IMR-90 (cell line): ENCODE measurements around the gene CRCP. TPM values are rescaled to one million over a fixed set of nuclear protein-coding genes. Genes with fewer than 3 reads are reported as not detected.

Source experiments
- ATAC-seq: fragments of 200-7000 bp; cut with Tn5 transposase; 2 replicates; pipeline ENCODE4 v1.9.1; 2020; ENCODE audit warnings: low read depth, mild to moderate bottlenecking, moderate library complexity
- BruUV-seq: library from RNA; stranded (reverse); fragments of 400-500 nt; replicated peaks from 2 replicates; lab custom pipeline; 2021; lab: Mats Ljungman, UMichigan
- CTCF ChIA-PET: fragments of 300-600 bp; formaldehyde crosslinking; extraction: SDS; loops from one replicate; lab custom pipeline; 2021; ENCODE audit warnings: antibody characterized with exemption; lab: Yijun Ruan, JAX
- POLR2A ChIA-PET: fragments of 300-600 bp; sonication (Branson Sonifier 250); formaldehyde crosslinking; loops from one replicate; lab custom pipeline; 2022; ENCODE audit warnings: antibody characterized with exemption; ENCODE audit not compliant: unreplicated experiment; lab: Charles Lee
- DNase-seq: peaks from one replicate; pipeline ENCODE4 v3.0.0; 2013
- H2AFZ ChIP-seq: replicated peaks from 2 replicates; pipeline ENCODE3; 2013; ENCODE audit warnings: low read length, mild to moderate bottlenecking; ENCODE audit not compliant: poor library complexity
- H2AK5ac ChIP-seq: 2 replicates; pipeline ENCODE4 v1.6.1; 2013; ENCODE audit warnings: low read depth, low read length, inconsistent platforms
- H2AK9ac ChIP-seq: replicated peaks from 2 replicates; pipeline ENCODE3; 2013; ENCODE audit warnings: mild to moderate bottlenecking, low read depth, low read length, moderate library complexity; ENCODE audit not compliant: poor library complexity
- H2BK120ac ChIP-seq: 2 replicates; pipeline ENCODE4 v1.6.1; 2013; ENCODE audit warnings: low read depth, low read length, inconsistent platforms
- H2BK15ac ChIP-seq: 3 replicates; pipeline ENCODE4 v1.6.1; 2013; ENCODE audit warnings: low read depth, low read length, inconsistent platforms
- H2BK20ac ChIP-seq: 2 replicates; pipeline ENCODE4 v1.6.1; 2013; ENCODE audit warnings: low read depth, mild to moderate bottlenecking, inconsistent platforms, low read length, moderate library complexity
- H2BK5ac ChIP-seq: 2 replicates; pipeline ENCODE4 v1.6.1; 2013; ENCODE audit warnings: mild to moderate bottlenecking, low read depth, low read length, inconsistent platforms; ENCODE audit not compliant: poor library complexity, severe bottlenecking
- H3K14ac ChIP-seq: replicated peaks from 2 replicates; pipeline ENCODE4 v1.6.1; 2013; ENCODE audit warnings: low read depth, low read length, inconsistent platforms
- H3K18ac ChIP-seq: 2 replicates; pipeline ENCODE4 v1.6.1; 2013; ENCODE audit warnings: low read depth, low read length, control low read depth
- H3K23ac ChIP-seq: 2 replicates; pipeline ENCODE4 v1.6.1; 2013; ENCODE audit warnings: low read depth, low read length, inconsistent platforms
- H3K27ac ChIP-seq: 2 replicates; pipeline ENCODE4 v1.5.1; 2013; ENCODE audit warnings: mild to moderate bottlenecking, control low read depth, low read length; ENCODE audit not compliant: insufficient read depth
- H3K27me3 ChIP-seq: 2 replicates; pipeline ENCODE4 v1.6.1; 2013; ENCODE audit warnings: low read length; ENCODE audit not compliant: control insufficient read depth, insufficient read depth
- H3K36me3 ChIP-seq: 2 replicates; pipeline ENCODE4 v1.6.1; 2013; ENCODE audit warnings: low read length, mixed read lengths; ENCODE audit not compliant: control insufficient read depth, insufficient read depth
- H3K4ac ChIP-seq: 2 replicates; pipeline ENCODE4 v1.6.1; 2013; ENCODE audit warnings: low read depth, low read length, inconsistent platforms
- H3K4me1 ChIP-seq: 2 replicates; pipeline ENCODE4 v1.6.1; 2013; ENCODE audit warnings: low read length, mixed read lengths; ENCODE audit not compliant: control insufficient read depth, insufficient read depth
- H3K4me2 ChIP-seq: 2 replicates; pipeline ENCODE4 v1.6.1; 2013; ENCODE audit warnings: low read depth, mild to moderate bottlenecking, control low read depth, low read length, moderate library complexity
- H3K4me3 ChIP-seq: 2 replicates; pipeline ENCODE4 v1.5.1; 2013; ENCODE audit warnings: low read depth, mild to moderate bottlenecking, control low read depth, low read length, moderate library complexity; ENCODE audit not compliant: insufficient read depth
- H3K56ac ChIP-seq: 2 replicates; pipeline ENCODE4 v1.6.1; 2013; ENCODE audit warnings: low read length, inconsistent platforms; ENCODE audit not compliant: insufficient read depth; ENCODE audit errors: extremely low read depth
- H3K79me1 ChIP-seq, 2 experiments: 2 replicates each; pipeline ENCODE4 v1.6.1; 2013; ENCODE audit warnings: low read length in 2 of 2, inconsistent platforms in 1 of 2, low read depth in 1 of 2
- H3K9ac ChIP-seq: 2 replicates; pipeline ENCODE4 v1.6.1; 2013; ENCODE audit warnings: low read depth, low read length, control low read depth
- H3K9me1 ChIP-seq: 2 replicates; pipeline ENCODE4 v1.6.1; 2013; ENCODE audit warnings: low read length, inconsistent platforms; ENCODE audit not compliant: insufficient read depth
- H3K9me3 ChIP-seq: 2 replicates; pipeline ENCODE4 v1.6.1; 2013; ENCODE audit warnings: low read length; ENCODE audit not compliant: control insufficient read depth, insufficient read depth
- H4K20me1 ChIP-seq: 2 replicates; pipeline ENCODE4 v1.6.1; 2013; ENCODE audit warnings: low read length, inconsistent platforms; ENCODE audit not compliant: insufficient read depth
- H4K5ac ChIP-seq: 2 replicates; pipeline ENCODE4 v1.6.1; 2013; ENCODE audit warnings: mild to moderate bottlenecking, low read depth, low read length, control low read depth
- H4K8ac ChIP-seq, 2 experiments: 2 replicates each; pipeline ENCODE4 v1.6.1; 2013; ENCODE audit warnings: low read depth in 2 of 2, low read length in 2 of 2, control low read depth in 1 of 2, inconsistent platforms in 1 of 2
- H4K91ac ChIP-seq: 2 replicates; pipeline ENCODE4 v1.6.1; 2013; ENCODE audit warnings: low read depth, low read length, inconsistent platforms; ENCODE audit not compliant: insufficient read depth
- BHLHE40 ChIP-seq: fragments of 150-350 bp; IDR thresholded peaks from 2 replicates; pipeline ENCODE4 v1.6.1; 2016; ENCODE audit warnings: mild to moderate bottlenecking, low read depth, low read length
- CEBPB ChIP-seq: IDR thresholded peaks from 2 replicates; pipeline ENCODE4 v1.6.1; 2012; ENCODE audit warnings: low read depth, low read length, improper control_type of control experiment
- CHD1 ChIP-seq: IDR thresholded peaks from 2 replicates; pipeline ENCODE4 v1.6.1; 2012; ENCODE audit warnings: low read depth, low read length, improper control_type of control experiment
- ELK1 ChIP-seq: fragments of 150-350 bp; IDR thresholded peaks from 2 replicates; pipeline ENCODE4 v1.6.1; 2016; ENCODE audit warnings: low read depth, mild to moderate bottlenecking, low read length, moderate library complexity, borderline replicate concordance
- FOS ChIP-seq: fragments of 150-350 bp; IDR thresholded peaks from 2 replicates; pipeline ENCODE4 v1.6.1; 2016; ENCODE audit warnings: low read depth, low read length
- MAZ ChIP-seq: IDR thresholded peaks from 2 replicates; pipeline ENCODE4 v1.6.1; 2012; ENCODE audit warnings: low read depth, mild to moderate bottlenecking, low read length, improper control_type of control experiment, moderate library complexity, borderline replicate concordance
- MXI1 ChIP-seq: IDR thresholded peaks from 2 replicates; pipeline ENCODE4 v1.6.1; 2012; ENCODE audit warnings: low read depth, mild to moderate bottlenecking, low read length, moderate library complexity, borderline replicate concordance
- NFE2L2 ChIP-seq: fragments of 150-350 bp; IDR thresholded peaks from 2 replicates; pipeline ENCODE4 v1.6.1; 2016; ENCODE audit warnings: low read depth, mild to moderate bottlenecking, low read length
- POLR2A ChIP-seq: IDR thresholded peaks from 2 replicates; pipeline ENCODE4 v1.6.1; 2012; ENCODE audit warnings: mild to moderate bottlenecking, low read depth, low read length
- RAD21 ChIP-seq: IDR thresholded peaks from 2 replicates; pipeline ENCODE4 v1.6.1; 2012; ENCODE audit warnings: low read length, improper control_type of control experiment
- SMC3 ChIP-seq: fragments of 150-350 bp; IDR thresholded peaks from 2 replicates; pipeline ENCODE4 v1.6.1; 2016; ENCODE audit warnings: low read depth, mild to moderate bottlenecking, antibody characterized with exemption, low read length, moderate library complexity
- USF2 ChIP-seq: fragments of 150-350 bp; IDR thresholded peaks from 2 replicates; pipeline ENCODE4 v1.6.1; 2017; ENCODE audit warnings: mild to moderate bottlenecking, antibody characterized with exemption, low read length, low read depth
- WGBS, 2 experiments: methylation state at CpG; one replicate each; pipeline versions ENCODE4 v1.1.5 to v1.1.7; 2013; ENCODE audit warnings: missing lambda C conversion rate in 2 of 2; ENCODE audit not compliant: insufficient read length in 1 of 2; ENCODE audit errors: extremely low coverage in 2 of 2; 5-methylcytosine and 5-hydroxymethylcytosine counted together
- dilution Hi-C: fragments of 300-500 bp; cut with HindIII; formaldehyde crosslinking; loops from one replicate; pipeline ENCODE4 v1.14.3; 2018; ENCODE audit warnings: low sequenced_read_pairs; ENCODE audit not compliant: unreplicated experiment
- in situ Hi-C: fragments of 300-500 bp; cut with MboI; formaldehyde crosslinking; loops from 3 replicates; pipeline ENCODE4 v1.14.3; 2019; ENCODE audit warnings: low sequenced_read_pairs, inconsistent platforms, mixed read lengths
- intact Hi-C: fragments of 100-400 bp; cut with micrococcal nuclease; formaldehyde crosslinking; loops from 2 replicates; pipeline ENCODE4 v1.10.0; 2022
- polyA plus RNA-seq, 3 experiments: library from polyadenylated mRNA; depleted of rRNA; stranded (reverse); fragments of >200 nt; gene quantifications; 2 replicates each; pipeline ENCODE4 v1.2.3, GENCODE V29; 2012; ENCODE audit warnings: low replicate concordance in 1 of 3
- total RNA-seq: library from RNA; depleted of rRNA; stranded (reverse); fragments of >200 nt; gene quantifications from 2 replicates; pipeline ENCODE4 v1.2.3, GENCODE V29; 2012
- TF ChIP-seq, protein P1 (sequence below): conservative IDR thresholded peaks from 2 replicates; pipeline ENCODE4 v1.5.1; 2012; ENCODE audit warnings: mild to moderate bottlenecking, low read depth, low read length, improper control_type of control experiment

CRCP gene
- total and polyA plus RNA-seq, 2 of the 4 experiments (the other 2 are of a cell fraction): 22.9 to 37.5 TPM

- ChIA-PET CTCF (no interaction called here), POLR2A (no interaction called here)
- Histone ChIP-seq H3K4me3 (no peak overlapping the region), H3K27me3 (no peaks in the 10 kb centered on the region), H3K9me3 (no peaks in the 10 kb centered on the region), H2AK5ac (no peak overlapping the region; the same call in 1 of the 2 replicates), H3K27ac (no peak overlapping the region), H4K20me1 (no peaks in the 10 kb centered on the region), H2BK5ac (no peak overlapping the region), H3K9me1 (no peaks in the 10 kb centered on the region; the same call in 1 of the 2 replicates), H3K79me1 (no peaks in the 10 kb centered on the region), H4K91ac (no peak overlapping the region), H3K9ac (no peak overlapping the region), H2AK9ac (no peak overlapping the region), H4K8ac (no peak overlapping the region), H4K5ac (no peak overlapping the region), H3K14ac (no peak overlapping the region), H3K18ac (no peak overlapping the region), H3K4ac (no peak overlapping the region), H3K4me2 (no peak overlapping the region), H3K4me1 (peaks cover 4% of the 10 kb centered on the region; the same call in 1 of the 2 replicates), H2BK15ac (no peak overlapping the region), H2AFZ (no peak overlapping the region), H3K56ac (no peak overlapping the region), H2BK120ac (no peak overlapping the region), H3K36me3 (no peaks in the 10 kb centered on the region), H3K23ac (no peak overlapping the region), H2BK20ac (no peak overlapping the region)
- in situ Hi-C loops: no loop called here
- dilution Hi-C loops: no loop called here
- no peak for DNase-seq
- WGBS, 2 experiments: no CpG with 5 or more reads among the region's 2 CpGs
- TF ChIP-seq, protein P1, sequence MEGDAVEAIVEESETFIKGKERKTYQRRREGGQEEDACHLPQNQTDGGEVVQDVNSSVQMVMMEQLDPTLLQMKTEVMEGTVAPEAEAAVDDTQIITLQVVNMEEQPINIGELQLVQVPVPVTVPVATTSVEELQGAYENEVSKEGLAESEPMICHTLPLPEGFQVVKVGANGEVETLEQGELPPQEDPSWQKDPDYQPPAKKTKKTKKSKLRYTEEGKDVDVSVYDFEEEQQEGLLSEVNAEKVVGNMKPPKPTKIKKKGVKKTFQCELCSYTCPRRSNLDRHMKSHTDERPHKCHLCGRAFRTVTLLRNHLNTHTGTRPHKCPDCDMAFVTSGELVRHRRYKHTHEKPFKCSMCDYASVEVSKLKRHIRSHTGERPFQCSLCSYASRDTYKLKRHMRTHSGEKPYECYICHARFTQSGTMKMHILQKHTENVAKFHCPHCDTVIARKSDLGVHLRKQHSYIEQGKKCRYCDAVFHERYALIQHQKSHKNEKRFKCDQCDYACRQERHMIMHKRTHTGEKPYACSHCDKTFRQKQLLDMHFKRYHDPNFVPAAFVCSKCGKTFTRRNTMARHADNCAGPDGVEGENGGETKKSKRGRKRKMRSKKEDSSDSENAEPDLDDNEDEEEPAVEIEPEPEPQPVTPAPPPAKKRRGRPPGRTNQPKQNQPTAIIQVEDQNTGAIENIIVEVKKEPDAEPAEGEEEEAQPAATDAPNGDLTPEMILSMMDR: no peak
- TF ChIP-seq USF2 (no peak), BHLHE40 (no peak), CHD1 (no peak), RAD21 (no peak), CEBPB (no peak), FOS (no peak), MAZ (no peak), MXI1 (no peak), SMC3 (no peak), NFE2L2 (no peak), ELK1 (no peak), POLR2A (no peak)
- intact Hi-C loops: no loop called here
- no TSS peak for BruUV-seq
- peak; percentile 40; the same call in 1 of the 2 replicates for ATAC-seq
Measured at GRCh38 chr7:66176914-66177313, 62.3 kb downstream of the CRCP start.
